ENCODE measurements around the gene TM7SF3. TPM values are rescaled to one million over a fixed set of nuclear protein-coding genes. Genes with fewer than 3 reads are reported as not detected.
A peak's percentile ranks its signal among the peaks of the same experiment; 100 is the strongest.
"Not testable (repeated sequence)": the region's sequence is repeated elsewhere in the genome, so short reads cannot be mapped to it uniquely, and the experiment has no call there.

Gene TM7SF3
- total RNA-seq, 1 donor: 105 TPM

DNA sequence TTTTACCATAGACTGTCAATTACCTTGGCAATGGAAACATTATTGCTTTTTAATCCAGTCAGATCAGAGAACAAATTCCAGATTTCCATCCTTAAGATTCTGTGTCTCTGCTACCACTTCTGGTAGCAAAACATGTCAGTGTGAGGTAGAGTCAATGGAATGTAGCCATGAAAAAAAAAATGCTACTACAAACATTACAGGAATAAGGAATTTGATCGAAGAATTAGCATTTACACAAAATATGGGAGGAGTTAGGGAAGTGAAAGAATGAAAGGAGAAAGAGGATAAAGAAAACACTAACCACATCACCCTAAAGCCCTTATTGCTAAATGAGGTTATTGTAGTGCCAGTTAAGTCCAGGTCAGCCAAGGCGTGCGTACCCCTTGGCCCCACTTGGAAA lies 17.3 kb upstream of the TM7SF3 start:
- no peak overlapping the region for H3K4me3 ChIP-seq (ENCODE audit: low read depth, low read length)
- TF ChIP-seq, protein P1, sequence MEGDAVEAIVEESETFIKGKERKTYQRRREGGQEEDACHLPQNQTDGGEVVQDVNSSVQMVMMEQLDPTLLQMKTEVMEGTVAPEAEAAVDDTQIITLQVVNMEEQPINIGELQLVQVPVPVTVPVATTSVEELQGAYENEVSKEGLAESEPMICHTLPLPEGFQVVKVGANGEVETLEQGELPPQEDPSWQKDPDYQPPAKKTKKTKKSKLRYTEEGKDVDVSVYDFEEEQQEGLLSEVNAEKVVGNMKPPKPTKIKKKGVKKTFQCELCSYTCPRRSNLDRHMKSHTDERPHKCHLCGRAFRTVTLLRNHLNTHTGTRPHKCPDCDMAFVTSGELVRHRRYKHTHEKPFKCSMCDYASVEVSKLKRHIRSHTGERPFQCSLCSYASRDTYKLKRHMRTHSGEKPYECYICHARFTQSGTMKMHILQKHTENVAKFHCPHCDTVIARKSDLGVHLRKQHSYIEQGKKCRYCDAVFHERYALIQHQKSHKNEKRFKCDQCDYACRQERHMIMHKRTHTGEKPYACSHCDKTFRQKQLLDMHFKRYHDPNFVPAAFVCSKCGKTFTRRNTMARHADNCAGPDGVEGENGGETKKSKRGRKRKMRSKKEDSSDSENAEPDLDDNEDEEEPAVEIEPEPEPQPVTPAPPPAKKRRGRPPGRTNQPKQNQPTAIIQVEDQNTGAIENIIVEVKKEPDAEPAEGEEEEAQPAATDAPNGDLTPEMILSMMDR (IDR thresholded peaks at IDR 0.05; ENCODE audit: insufficient read depth, low read depth, low read length): no peak
- no peak for DNase-seq (ENCODE audit: low read depth)

DNA sequence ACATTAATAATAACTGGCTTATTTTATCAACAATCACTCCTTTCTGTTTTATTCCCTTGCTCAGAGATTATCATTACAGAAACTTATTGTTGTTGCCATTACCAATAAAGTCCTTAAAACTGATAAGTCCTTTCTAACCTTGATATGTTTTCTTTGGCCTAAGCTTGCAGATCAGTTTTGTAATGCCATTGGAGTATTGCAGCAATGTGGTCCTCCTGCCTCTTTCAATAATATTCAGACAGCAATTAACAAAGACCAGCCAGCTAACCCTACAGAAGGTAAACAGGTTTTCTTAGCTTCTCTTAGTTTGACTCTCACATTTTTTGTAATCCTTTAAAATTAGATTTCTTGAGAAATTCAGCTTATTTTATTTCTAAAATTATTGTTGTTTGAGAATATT lies 12.1 kb upstream of the TM7SF3 start:
- no peak for DNase-seq (ENCODE audit: low read depth)
- no peak overlapping the region for H3K4me3 ChIP-seq (ENCODE audit: low read depth, low read length)
- TF ChIP-seq, protein P1 (IDR thresholded peaks at IDR 0.05; ENCODE audit: insufficient read depth, low read depth, low read length): no peak

DNA sequence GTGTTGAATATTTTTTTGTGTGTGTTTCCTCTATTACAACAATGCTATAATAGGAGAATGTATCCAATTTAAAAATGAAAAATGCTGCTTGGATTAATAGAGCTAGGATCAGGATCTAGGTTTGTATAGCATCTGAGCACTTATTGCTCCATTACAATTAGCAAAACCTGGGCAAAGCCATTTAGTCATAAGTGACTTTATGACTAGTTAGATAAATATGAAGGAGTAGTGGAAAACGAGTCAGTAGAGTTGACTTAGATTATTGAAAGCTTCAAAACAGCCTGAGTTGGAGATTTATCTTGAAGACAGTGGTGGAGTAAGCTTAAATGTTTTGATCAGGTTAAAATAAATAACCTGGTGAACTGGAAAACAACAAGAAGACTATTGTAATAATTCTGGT lies 10.9 kb upstream of the TM7SF3 start:
- H3K4me3 ChIP-seq (ENCODE audit: low read depth, low read length): no peak overlapping the region
- DNase-seq (ENCODE audit: low read depth): no peak
- TF ChIP-seq, protein P1 (IDR thresholded peaks at IDR 0.05; ENCODE audit: insufficient read depth, low read depth, low read length): no peak

DNA sequence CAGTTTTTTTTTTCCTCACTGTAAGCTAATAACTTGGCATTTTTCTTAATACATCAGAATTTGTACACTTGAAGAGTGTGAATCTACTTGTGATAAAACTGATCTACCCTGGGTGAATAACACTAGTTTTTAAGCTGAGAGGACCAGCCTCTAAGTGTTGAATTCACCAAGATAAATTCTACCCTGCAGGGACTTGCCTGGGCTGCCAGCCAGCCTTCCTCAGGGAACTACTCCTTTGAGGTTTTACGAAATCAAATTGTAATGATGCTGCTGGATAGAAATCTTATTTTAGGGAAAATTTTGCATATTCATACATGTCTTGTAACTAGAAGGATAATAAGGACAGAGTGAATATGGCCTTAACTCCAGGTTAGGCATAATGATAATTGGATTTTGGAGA lies 10.1 kb upstream of the TM7SF3 start:
- no peak for DNase-seq (ENCODE audit: low read depth)

DNA sequence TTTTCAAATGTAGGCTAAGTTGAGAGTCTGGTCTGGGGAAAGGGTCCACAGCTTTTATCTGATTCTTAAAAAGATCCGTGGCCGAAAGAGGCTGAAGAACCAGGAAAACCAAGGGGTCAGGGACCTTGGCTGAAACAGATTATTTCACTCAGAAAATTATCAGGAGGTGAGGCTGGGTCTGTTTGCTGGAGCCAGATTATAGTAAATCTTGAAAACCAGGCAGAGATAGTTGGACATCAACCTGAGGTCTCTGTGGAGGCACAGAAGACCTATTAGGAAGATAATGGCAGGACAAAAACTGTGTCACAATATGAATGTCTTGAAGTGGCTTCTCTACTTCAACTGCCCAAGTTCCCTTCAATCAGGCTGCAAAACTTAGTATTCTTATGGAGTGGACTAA lies 6.6 kb upstream of the TM7SF3 start:
- H3K4me3 ChIP-seq (ENCODE audit: low read depth, low read length): no peak overlapping the region
- TF ChIP-seq, protein P1 (IDR thresholded peaks at IDR 0.05; ENCODE audit: insufficient read depth, low read depth, low read length): no peak
- DNase-seq (ENCODE audit: low read depth): no peak

More for the DNA sequence above, 10.1 kb upstream of the TM7SF3 start:
- TF ChIP-seq, protein P1 (IDR thresholded peaks at IDR 0.05; ENCODE audit: insufficient read depth, low read depth, low read length): no peak
- no peak overlapping the region for H3K4me3 ChIP-seq (ENCODE audit: low read depth, low read length)

DNA sequence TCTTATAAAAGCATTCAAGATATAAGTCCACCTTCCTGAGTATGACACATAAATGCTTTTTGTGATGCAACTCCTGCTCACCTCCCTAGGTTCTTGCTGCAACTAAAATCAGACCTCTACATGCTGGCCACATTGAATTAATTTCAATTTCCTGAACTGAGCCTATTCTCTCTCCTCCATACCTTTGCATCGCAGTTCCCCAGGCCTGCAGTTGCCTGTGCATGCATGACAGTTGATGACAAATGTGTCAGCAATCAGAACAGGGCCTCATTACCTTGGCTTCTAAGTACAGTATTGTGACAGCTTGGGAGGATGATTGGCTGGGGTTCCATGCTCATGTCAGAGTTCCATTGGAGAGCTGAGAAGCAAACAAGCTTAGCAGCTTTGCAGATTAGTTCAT lies 3.9 kb upstream of the TM7SF3 start:
- no peak for DNase-seq (ENCODE audit: low read depth)
- TF ChIP-seq, protein P1 (IDR thresholded peaks at IDR 0.05; ENCODE audit: insufficient read depth, low read depth, low read length): no peak
- H3K4me3 ChIP-seq (ENCODE audit: low read depth, low read length): no peak overlapping the region

DNA sequence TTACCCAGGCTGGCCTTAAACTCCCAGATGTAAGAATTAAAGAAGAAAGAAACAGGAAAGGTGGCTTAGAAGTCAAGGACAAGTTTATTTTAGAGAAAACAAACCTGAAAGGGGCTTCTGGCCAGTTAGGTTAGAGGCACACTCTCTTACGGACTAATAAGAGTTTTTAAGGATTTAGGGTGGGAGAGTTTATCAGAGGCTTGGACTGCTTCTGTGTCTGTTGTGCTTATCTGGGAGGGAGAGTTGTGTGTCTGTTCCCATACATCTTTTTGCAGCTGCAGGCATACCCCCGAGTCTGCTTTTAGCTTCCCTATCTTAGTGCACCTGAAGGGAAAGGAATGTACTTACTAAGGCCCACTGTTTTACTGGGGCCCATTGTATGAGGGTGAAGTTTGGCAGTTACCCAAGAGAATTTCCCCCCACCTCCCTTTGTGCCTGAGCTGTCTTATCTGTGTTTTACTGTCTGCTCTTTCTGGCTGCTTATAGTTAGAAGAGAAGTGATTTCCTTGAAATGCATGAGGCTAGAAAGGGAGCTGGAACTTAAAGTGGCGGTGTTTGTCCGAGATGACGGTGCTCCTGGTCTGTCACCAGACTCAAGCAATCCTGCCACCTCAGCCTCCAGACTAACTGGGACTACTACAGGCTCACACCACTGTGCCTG lies 3.1 kb upstream of the TM7SF3 start:
- H3K4me3 ChIP-seq (ENCODE audit: low read depth, low read length): not testable (repeated sequence)
- DNase-seq (ENCODE audit: low read depth): peak; percentile 18
